T-helper 2 cell treated with Interferon-gamma antibody and Interleukin-4, amounts not matched to agents 5 μg/mL and 100 μg/mL, for 36 hours (primary cell): ENCODE results near the gene TMEM61.

Source experiments
- DNase-seq: peaks from one replicate; pipeline ENCODE4 v3.0.0; 2021; ENCODE audit warnings: low spot score
- H3K27ac Mint-ChIP-seq: one replicate; pipeline ENCODE4 v1.8.0; 2021; ENCODE audit warnings: mild to moderate bottlenecking, mixed read lengths
- H3K27me3 Mint-ChIP-seq: one replicate; pipeline ENCODE4 v1.8.0; 2021; ENCODE audit warnings: low read depth, mixed read lengths
- H3K36me3 Mint-ChIP-seq: one replicate; pipeline ENCODE4 v1.8.0; 2021; ENCODE audit warnings: low read depth, mixed read lengths
- H3K4me1 Mint-ChIP-seq: one replicate; pipeline ENCODE4 v1.8.0; 2021; ENCODE audit warnings: low read depth, mixed read lengths
- H3K4me3 Mint-ChIP-seq: one replicate; pipeline ENCODE4 v1.8.0; 2022; ENCODE audit warnings: mild to moderate bottlenecking, moderate library complexity, mixed read lengths
- H3K9me3 Mint-ChIP-seq: one replicate; pipeline ENCODE4 v1.8.0; 2021; ENCODE audit warnings: mixed read lengths

The TMEM61 gene

DNA sequence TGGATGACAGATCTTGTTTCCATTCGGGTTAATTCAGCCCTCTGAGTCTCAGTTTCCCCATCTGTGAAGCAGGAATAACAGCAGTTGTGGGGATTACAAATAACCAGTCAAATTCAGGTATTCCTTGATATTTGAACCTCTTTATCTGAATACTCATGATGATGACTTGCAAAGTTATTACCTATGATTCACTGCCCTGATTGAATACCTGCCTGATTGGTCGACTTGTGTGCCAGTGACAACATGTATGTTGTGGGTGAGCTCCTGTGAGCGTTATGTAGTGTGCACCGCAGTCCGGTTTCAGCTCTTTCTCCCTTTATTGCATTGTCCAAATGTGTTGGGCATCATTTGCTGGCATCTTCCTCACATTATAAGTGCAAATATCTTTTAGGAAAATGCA, 9.5 kb upstream of the TMEM61 start:
- Mint-ChIP-seq H3K9me3 (no peaks in the 10 kb centered on the region), H3K36me3 (no peaks in the 10 kb centered on the region), H3K4me1 (peaks cover 10% of the 10 kb centered on the region), H3K27ac (no peak overlapping the region), H3K4me3 (no peak overlapping the region), H3K27me3 (peaks cover 30% of the 10 kb centered on the region)
- DNase-seq: no peak

DNA sequence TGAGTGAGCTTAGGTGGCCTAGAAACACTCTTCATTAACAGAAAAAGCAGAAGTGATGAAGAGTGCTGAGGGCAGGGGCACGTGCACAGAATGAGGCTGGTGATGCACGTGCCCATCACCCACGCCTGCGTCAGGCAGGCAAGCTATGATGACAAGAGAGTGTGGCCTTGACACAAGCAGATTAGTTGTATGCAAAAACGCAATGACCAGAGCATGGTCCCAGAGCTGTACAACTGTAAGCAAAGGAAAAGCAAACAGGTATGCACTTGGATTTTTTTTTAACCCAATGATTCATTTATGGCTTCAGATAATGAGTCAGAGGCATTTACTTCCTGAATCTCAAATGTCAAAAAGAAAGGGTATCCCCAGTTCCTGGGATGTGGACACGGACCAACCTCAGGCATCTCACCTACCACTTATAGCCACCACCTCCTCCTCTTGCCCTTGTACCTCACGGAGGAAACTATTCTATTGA, 9.1 kb upstream of the TMEM61 start:
- H3K4me3 Mint-ChIP-seq: no peak overlapping the region
- peaks cover 6% of the 10 kb centered on the region for H3K4me1 Mint-ChIP-seq
- H3K27ac Mint-ChIP-seq: no peak overlapping the region
- peaks cover 28% of the 10 kb centered on the region for H3K27me3 Mint-ChIP-seq
- no peaks in the 10 kb centered on the region for H3K36me3 Mint-ChIP-seq
- no peaks in the 10 kb centered on the region for H3K9me3 Mint-ChIP-seq
- no peak for DNase-seq

DNA sequence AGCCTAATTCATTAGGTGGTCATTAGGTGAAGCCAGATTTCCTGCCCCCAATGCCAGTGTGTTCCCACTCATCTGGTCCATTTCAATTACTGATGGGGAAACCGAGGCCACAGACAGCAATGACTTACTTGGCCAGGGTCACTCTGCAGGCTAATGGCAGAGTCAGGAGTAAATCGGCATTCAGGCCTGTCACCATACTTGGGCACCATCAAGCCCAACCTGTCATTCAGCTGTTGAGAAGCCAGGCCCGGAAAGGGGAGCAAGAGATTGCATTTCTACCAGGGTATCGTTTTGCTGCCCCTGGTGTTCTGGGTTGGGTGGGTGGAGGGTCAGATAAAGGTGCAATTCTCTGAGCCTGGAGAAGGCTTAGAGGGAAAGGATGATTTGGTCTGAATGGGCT, 8.0 kb upstream of the TMEM61 start:
- peaks cover 3% of the 10 kb centered on the region for H3K4me1 Mint-ChIP-seq
- no peaks in the 10 kb centered on the region for H3K9me3 Mint-ChIP-seq
- peaks cover 33% of the 10 kb centered on the region for H3K27me3 Mint-ChIP-seq
- H3K27ac Mint-ChIP-seq: no peak overlapping the region
- H3K36me3 Mint-ChIP-seq: no peaks in the 10 kb centered on the region
- H3K4me3 Mint-ChIP-seq: no peak overlapping the region
- DNase-seq: no peak

- Mint-ChIP-seq H3K4me3 (no peak overlapping the region), H3K27me3 (peaks cover 39% of the 10 kb centered on the region)
Observed at GRCh38 chr1:54973205-54973921, 7.1 kb upstream of the TMEM61 start.

DNA sequence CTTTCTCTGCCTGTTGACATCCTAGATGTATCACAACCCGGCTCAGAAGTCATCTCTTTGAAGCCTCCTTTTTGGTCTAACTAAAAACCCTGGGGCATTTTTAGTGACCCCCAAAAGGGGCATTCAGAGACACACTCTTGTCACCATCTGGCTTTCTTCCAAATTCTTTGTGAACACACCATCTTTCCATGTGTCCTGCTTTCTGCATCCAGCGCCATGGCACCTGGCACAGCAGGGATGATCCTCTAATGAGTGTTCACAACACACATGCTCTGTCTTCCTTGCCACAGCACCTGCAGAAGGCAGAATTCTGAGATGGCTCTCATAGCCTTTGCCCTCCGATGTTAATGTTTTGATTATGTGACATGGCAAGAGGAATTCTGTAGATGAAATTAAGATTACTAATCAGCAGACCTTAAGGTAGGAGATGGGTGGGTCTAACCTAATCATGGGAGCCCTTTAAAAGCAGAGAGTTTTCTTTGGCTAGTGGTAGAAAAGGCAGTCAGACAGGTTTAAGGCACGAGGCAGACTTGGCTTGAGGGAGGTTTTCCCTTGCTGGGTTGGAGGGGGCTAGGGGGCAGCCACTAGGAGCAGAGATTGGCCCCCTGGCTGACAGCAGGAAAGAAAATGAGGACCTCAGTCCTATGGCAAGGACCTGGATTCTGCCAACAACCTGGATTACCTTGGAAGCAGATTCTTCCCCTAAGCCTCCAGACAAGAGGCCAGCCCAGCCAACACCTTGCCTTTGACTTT, 4.9 kb upstream of the TMEM61 start:
- Mint-ChIP-seq H3K27me3 (peaks cover 43% of the 10 kb centered on the region), H3K9me3 (no peaks in the 10 kb centered on the region), H3K4me3 (no peak overlapping the region), H3K4me1 (peaks cover 3% of the 10 kb centered on the region), H3K27ac (no peak overlapping the region), H3K36me3 (no peaks in the 10 kb centered on the region)
- no peak for DNase-seq

More at GRCh38 chr1:54973205-54973921, 7.1 kb upstream of the TMEM61 start:
- H3K36me3 Mint-ChIP-seq: no peaks in the 10 kb centered on the region
- H3K27ac Mint-ChIP-seq: no peak overlapping the region
- no peak for DNase-seq
- H3K4me1 Mint-ChIP-seq: peaks cover 3% of the 10 kb centered on the region
- H3K9me3 Mint-ChIP-seq: no peaks in the 10 kb centered on the region

- H3K4me1 Mint-ChIP-seq: no peaks in the 10 kb centered on the region
- no peaks in the 10 kb centered on the region for H3K9me3 Mint-ChIP-seq
- peaks cover 51% of the 10 kb centered on the region for H3K27me3 Mint-ChIP-seq
- H3K36me3 Mint-ChIP-seq: no peaks in the 10 kb centered on the region
- DNase-seq: no peak
- no peak overlapping the region for H3K4me3 Mint-ChIP-seq
- H3K27ac Mint-ChIP-seq: no peak overlapping the region
Observed at GRCh38 chr1:54976747-54977146, 3.7 kb upstream of the TMEM61 start.

DNA sequence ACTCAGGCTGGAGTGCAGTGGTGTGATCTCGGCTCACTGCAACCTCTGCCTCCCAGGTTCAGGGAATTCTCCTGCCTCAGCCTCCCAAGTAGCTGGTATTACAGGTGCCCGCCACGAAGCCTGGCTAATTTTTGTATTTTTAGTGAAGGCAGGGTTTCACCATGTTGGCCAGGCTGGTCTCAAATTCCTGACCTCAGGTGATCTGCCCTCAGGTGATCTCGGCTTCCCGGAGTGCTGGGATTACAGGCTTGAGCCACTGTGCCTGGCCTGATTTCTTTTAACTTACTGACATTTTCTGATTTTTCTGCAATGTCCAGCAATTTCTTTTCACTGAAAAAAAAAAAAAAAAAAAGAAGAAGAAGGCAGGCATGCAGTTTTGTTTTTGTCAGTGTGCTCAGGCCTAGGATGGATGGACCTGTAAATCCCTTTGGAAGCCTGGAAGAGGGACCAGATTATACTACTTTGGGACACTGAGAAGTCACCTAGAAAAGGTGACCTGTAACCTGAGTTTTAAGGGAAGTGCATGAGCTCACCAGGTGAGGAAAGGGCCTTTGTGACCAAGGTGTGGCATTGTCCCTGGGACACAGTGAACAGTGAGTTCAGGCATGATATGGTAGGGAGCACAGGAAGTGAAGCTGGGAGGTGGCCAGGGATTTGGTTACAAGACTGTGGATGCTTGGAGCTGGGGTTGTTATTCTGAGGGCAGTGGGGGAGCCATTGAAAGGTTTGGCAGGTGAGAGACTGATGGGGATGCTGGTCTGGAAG, 2.7 kb upstream of the TMEM61 start:
- H3K9me3 Mint-ChIP-seq: no peaks in the 10 kb centered on the region
- no peak for DNase-seq
- H3K27ac Mint-ChIP-seq: no peak overlapping the region
- no peak overlapping the region for H3K4me3 Mint-ChIP-seq
- H3K36me3 Mint-ChIP-seq: no peaks in the 10 kb centered on the region
- H3K27me3 Mint-ChIP-seq: peaks cover 56% of the 10 kb centered on the region
- H3K4me1 Mint-ChIP-seq: no peaks in the 10 kb centered on the region

- Mint-ChIP-seq H3K4me3 (no peak overlapping the region), H3K9me3 (no peaks in the 10 kb centered on the region), H3K36me3 (no peaks in the 10 kb centered on the region), H3K27me3 (peaks cover 56% of the 10 kb centered on the region), H3K27ac (no peak overlapping the region), H3K4me1 (no peaks in the 10 kb centered on the region)
- DNase-seq: no peak
Observed at GRCh38 chr1:54978528-54979326, 1.7 kb upstream of the TMEM61 start.

DNA sequence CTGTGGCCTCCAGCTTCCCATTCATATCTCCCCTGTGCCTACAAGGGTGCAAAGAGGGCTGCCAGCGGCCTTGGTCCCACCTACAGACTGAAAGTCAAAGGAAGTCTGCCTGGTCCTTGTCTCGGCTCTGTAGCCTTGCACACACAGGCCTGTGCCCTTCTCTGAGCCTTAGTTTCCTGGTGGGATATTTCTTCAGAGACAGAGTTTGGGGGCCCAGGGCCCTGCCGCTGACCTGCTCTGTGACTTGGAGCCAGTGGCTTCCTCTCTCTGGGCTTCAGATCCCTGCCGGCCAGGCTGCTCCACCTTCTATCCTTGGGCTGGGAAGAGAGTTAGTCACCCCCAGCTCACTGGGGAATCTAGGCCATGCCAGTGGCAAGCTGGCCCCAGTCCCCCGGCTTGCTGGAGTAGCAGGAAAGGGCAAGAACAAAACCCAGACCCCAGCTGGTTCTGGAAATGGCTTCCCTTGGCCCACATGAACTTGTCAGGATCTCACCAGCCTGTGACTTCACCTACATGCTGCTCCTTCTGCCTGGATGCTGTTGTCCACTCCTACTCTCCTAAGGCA, 1.0 kb upstream of the TMEM61 start:
- Mint-ChIP-seq H3K27me3 (peaks cover 52% of the 10 kb centered on the region), H3K4me1 (no peaks in the 10 kb centered on the region), H3K9me3 (no peaks in the 10 kb centered on the region), H3K27ac (no peak overlapping the region), H3K4me3 (no peak overlapping the region), H3K36me3 (no peaks in the 10 kb centered on the region)
- no peak for DNase-seq

GRCh38 chr1:54980046-54980527, 341 bp upstream of the TMEM61 start:
- peaks cover 50% of the 10 kb centered on the region for H3K27me3 Mint-ChIP-seq
- no peaks in the 10 kb centered on the region for H3K4me1 Mint-ChIP-seq
- H3K27ac Mint-ChIP-seq: no peak overlapping the region
- no peaks in the 10 kb centered on the region for H3K9me3 Mint-ChIP-seq
- no peaks in the 10 kb centered on the region for H3K36me3 Mint-ChIP-seq
- DNase-seq: no peak
- no peak overlapping the region for H3K4me3 Mint-ChIP-seq

GRCh38 chr1:54981466-54981865, 1.0 kb downstream of the TMEM61 start:
- Mint-ChIP-seq H3K27me3 (peaks cover 43% of the 10 kb centered on the region), H3K4me3 (no peak overlapping the region), H3K36me3 (no peaks in the 10 kb centered on the region), H3K4me1 (no peaks in the 10 kb centered on the region), H3K9me3 (no peaks in the 10 kb centered on the region), H3K27ac (no peak overlapping the region)
- DNase-seq: no peak

- H3K27me3 Mint-ChIP-seq: peaks cover 38% of the 10 kb centered on the region
- H3K4me3 Mint-ChIP-seq: no peak overlapping the region
- H3K4me1 Mint-ChIP-seq: no peaks in the 10 kb centered on the region
- H3K27ac Mint-ChIP-seq: no peak overlapping the region
- no peak for DNase-seq
- no peaks in the 10 kb centered on the region for H3K36me3 Mint-ChIP-seq
- no peaks in the 10 kb centered on the region for H3K9me3 Mint-ChIP-seq
Observed at GRCh38 chr1:54982739-54983138, 2.3 kb downstream of the TMEM61 start.

DNA sequence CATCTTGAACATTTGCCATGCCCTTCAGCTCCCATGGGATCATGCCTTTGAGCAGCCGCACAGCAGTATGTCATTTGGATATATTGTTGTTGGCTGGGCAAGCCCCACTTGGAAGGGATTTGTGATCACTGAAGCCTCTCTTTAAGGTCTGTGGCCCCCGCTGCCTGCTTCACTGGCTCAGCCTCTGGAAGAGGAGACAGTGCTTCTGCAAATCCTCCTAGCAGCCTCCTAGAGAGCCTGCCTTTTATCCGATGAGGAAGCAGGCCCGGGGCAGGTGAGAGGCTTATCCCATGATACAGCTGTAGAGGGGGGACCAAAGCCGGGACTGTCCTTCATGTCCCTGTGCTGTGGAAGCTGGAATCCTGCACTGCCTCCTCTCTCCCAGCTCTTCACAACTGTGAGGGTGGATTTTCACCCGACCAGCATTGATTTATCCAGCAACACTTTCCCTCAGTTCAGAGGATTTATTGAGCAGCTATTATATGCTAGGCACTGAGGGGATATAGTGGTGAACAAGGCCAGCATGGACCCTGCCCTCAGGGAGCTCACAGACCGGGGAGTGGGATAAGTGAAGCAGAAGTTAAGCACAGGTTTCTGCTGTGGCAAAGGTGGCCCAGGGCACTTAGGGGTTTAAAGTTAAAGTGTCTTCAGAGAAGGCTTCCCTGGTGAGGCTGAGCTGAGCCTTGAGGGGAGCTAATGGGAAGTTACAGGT, 3.9 kb downstream of the TMEM61 start:
- Mint-ChIP-seq H3K27me3 (peaks cover 27% of the 10 kb centered on the region), H3K9me3 (no peaks in the 10 kb centered on the region), H3K36me3 (no peaks in the 10 kb centered on the region), H3K4me3 (no peak overlapping the region), H3K27ac (no peak overlapping the region), H3K4me1 (no peaks in the 10 kb centered on the region)
- no peak for DNase-seq
